Adrenal gland (tissue), 12 donors: ENCODE data around the gene ANKRD66. TPM values are rescaled to one million over a fixed set of nuclear protein-coding genes. Genes with fewer than 3 reads are reported as not detected.

Experiments
- DNase-seq, 7 donors: peaks; one replicate each; pipeline ENCODE4 v3.0.0-alpha.2; 2019 to 2020
- H3K27ac ChIP-seq, 5 donors: fragments of 200-600 bp; sonication (generic) in 4 of 5; 1 replicate in 3 of 5; 2 replicates in 2 of 5; pipeline versions ENCODE4 v1.5.1 to v1.8.0; 2016 to 2020; ENCODE audit warnings: mild to moderate bottlenecking in 1 of 5
- H3K27me3 ChIP-seq: fragments of 200-600 bp; 2 replicates; pipeline ENCODE4 v1.8.0; 2021
- H3K36me3 ChIP-seq, 2 donors: fragments of 200-600 bp; replicated peaks in 1 of 2; 1 replicate in 1 of 2; 2 replicates in 1 of 2; pipeline versions ENCODE4 v1.5.1 to v1.8.0; 2018 to 2022
- H3K4me1 ChIP-seq, 2 donors: fragments of 200-600 bp; replicated peaks in 1 of 2; 1 replicate in 1 of 2; 2 replicates in 1 of 2; pipeline versions ENCODE4 v1.5.1 to v1.8.0; 2018 to 2021
- H3K4me3 ChIP-seq, 4 donors: fragments of 200-600 bp; sonication (generic) in 3 of 4; one replicate each; pipeline ENCODE4 v1.5.1; 2016 to 2018
- H3K9me3 ChIP-seq, 3 donors: fragments of 200-600 bp; sonication (generic) in 1 of 3; replicated peaks in 1 of 3; 1 replicate in 2 of 3; 2 replicates in 1 of 3; pipeline versions ENCODE4 v1.5.1 to v1.8.0; 2016 to 2021
- CTCF ChIP-seq, 6 experiments: fragments of 450-650 bp in 4 of 6; fragments of 200-600 bp in 2 of 6; sonication (generic) in 1 of 6; IDR thresholded peaks; 1 replicate in 5 of 6; 2 replicates in 1 of 6; pipeline versions ENCODE4 v1.5.1 to v1.8.0; 2016 to 2021; ENCODE audit warnings: antibody characterized with exemption in 6 of 6, mild to moderate bottlenecking in 2 of 6, moderate library complexity in 1 of 6
- POLR2A ChIP-seq, 2 donors: fragments of 450-650 bp; IDR thresholded peaks; one replicate each; pipeline ENCODE4 v1.6.1; 2017; ENCODE audit warnings: antibody characterized with exemption in 2 of 2, mild to moderate bottlenecking in 2 of 2, moderate library complexity in 1 of 2
- WGBS, 4 donors: extraction: QIAGEN DNeasy Blood & Tissue Kit in 2 of 4; methylation state at CpG; one replicate each; pipeline versions ENCODE4 v1.1.5 to v1.1.7; 2013 to 2017; 5-methylcytosine and 5-hydroxymethylcytosine counted together
- intact Hi-C, 2 donors: fragments of 100-400 bp; cut with DNase I; formaldehyde crosslinking; loops; one replicate each; pipeline versions ENCODE4 v1.14.1 to v1.15.0; 2022 to 2023
- polyA plus RNA-seq, 3 donors: library from polyadenylated mRNA; stranded (reverse); fragments of 200-250 nt in 2 of 3; fragments of 350-450 nt in 1 of 3; fragmentation: Illumina TruSeq in 1 of 3; extraction: RNeasy Lipid Tissue Mini Kit (QIAGEN cat#74804) in 1 of 3; gene quantifications; one replicate each; pipeline ENCODE4 v1.2.3, GENCODE V29; 2013 to 2014
- total RNA-seq, 9 donors: library from RNA; depleted of rRNA in 4 of 9; stranded (reverse); fragments of >200 nt in 4 of 9; fragments of 120-200 nt in 1 of 9; fragmentation: NEBNext Ultra II Directional in 1 of 9; extraction: Animal tissue kit (Norgen Biotek cat#: 25700) in 1 of 9; gene quantifications; one replicate each; pipeline versions ENCODE4 v1.1.0 to v1.2.4, GENCODE V29; 2013 to 2023
- donor health status: healthy with polysubstance abuse.
- donor health status: Bipolar disorder and iron deficiency.
- donor health status: DM: yes; HTN: yes; CAD: no.
- donor health status: DM: no; HTN: no; CAD: no.
- donor health status: DM: no; HTN: no; CAD: no.
- donor health status: DM: yes; HTN: yes; CAD: no.

ANKRD66 gene
- total and polyA plus RNA-seq, 12 donors, result not detected

GRCh38 chr6:46745973-46746372, 760 bp upstream of the ANKRD66 start:
- no peak overlapping the region for H3K4me3 ChIP-seq
- no peaks in the 10 kb centered on the region for H3K36me3 ChIP-seq
- H3K27me3 ChIP-seq, result no peaks in the 10 kb centered on the region
- DNase-seq, result no peak
- TF ChIP-seq POLR2A (IDR thresholded peaks at IDR 0.05) (no peak), CTCF (IDR thresholded peaks at IDR 0.05) (no peak)
- H3K9me3 ChIP-seq, result no peaks in the 10 kb centered on the region
- no peaks in the 10 kb centered on the region for H3K4me1 ChIP-seq
- no peak overlapping the region for H3K27ac ChIP-seq
- intact Hi-C loops, result no loop called here
- 55 to 74% (median 57%) methylated on average over 2 of the region's 2 CpGs for WGBS, 4 donors

GRCh38 chr6:46748940-46749503, 2.3 kb downstream of the ANKRD66 start:
- no peaks in the 10 kb centered on the region for H3K36me3 ChIP-seq
- WGBS, 4 donors, result 86 to 95% (median 91%) methylated on average over 3 to 5 of the region's 5 CpGs
- TF ChIP-seq POLR2A (IDR thresholded peaks at IDR 0.05) (no peak), CTCF (IDR thresholded peaks at IDR 0.05) (no peak)
- H3K4me1 ChIP-seq, result no peaks in the 10 kb centered on the region
- no peak for DNase-seq
- intact Hi-C loops, result no loop called here
- no peaks in the 10 kb centered on the region for H3K27me3 ChIP-seq
- H3K9me3 ChIP-seq, result no peaks in the 10 kb centered on the region
- no peak overlapping the region for H3K27ac ChIP-seq
- no peak overlapping the region for H3K4me3 ChIP-seq

- TF ChIP-seq CTCF (IDR thresholded peaks at IDR 0.05) (no peak), POLR2A (IDR thresholded peaks at IDR 0.05) (no peak)
- WGBS, 4 donors, result 77 to 86% (median 81%) methylated on average over 5 of the region's 5 CpGs
- DNase-seq, result no peak
- Histone ChIP-seq H3K4me1 (no peaks in the 10 kb centered on the region), H3K27me3 (no peaks in the 10 kb centered on the region), H3K9me3 (no peaks in the 10 kb centered on the region), H3K4me3 (no peak overlapping the region), H3K36me3 (no peaks in the 10 kb centered on the region), H3K27ac (no peak overlapping the region)
- intact Hi-C loops, result no loop called here
These were observed 3.0 kb downstream of the ANKRD66 start for GRCh38 chr6:46749731-46750130.

GRCh38 chr6:46751658-46752057, 4.9 kb downstream of the ANKRD66 start:
- Histone ChIP-seq H3K27me3 (no peaks in the 10 kb centered on the region), H3K36me3 (no peaks in the 10 kb centered on the region), H3K4me1 (peaks cover 0 to under 1% of the 10 kb centered on the region in 2 donors), H3K4me3 (no peak overlapping the region), H3K27ac (no peak overlapping the region), H3K9me3 (no peaks in the 10 kb centered on the region)
- WGBS, 4 donors, result 59 to 83% (median 68%) methylated on average over 3 of the region's 3 CpGs
- no peak for DNase-seq
- TF ChIP-seq POLR2A (IDR thresholded peaks at IDR 0.05) (no peak), CTCF (IDR thresholded peaks at IDR 0.05) (no peak)
- intact Hi-C loops, result no loop called here
